Trophoblast cell (in vitro differentiated cells and primary cell): ENCODE data around the gene PAX8.

ENCODE experiments used
- DNase-seq, 2 donors: peaks; one replicate each; pipeline ENCODE4 v3.0.0-alpha.2; 2016
- H2AFZ ChIP-seq: 2 replicates; pipeline ENCODE4 v1.6.1; 2013; ENCODE audit warnings: low read length, moderate library complexity, mild to moderate bottlenecking; ENCODE audit not compliant: insufficient read depth, poor library complexity
- H2AK5ac ChIP-seq: 2 replicates; pipeline ENCODE4 v1.6.1; 2013; ENCODE audit warnings: mild to moderate bottlenecking, low read length
- H2BK120ac ChIP-seq: 2 replicates; pipeline ENCODE4 v1.6.1; 2013; ENCODE audit warnings: low read length, mild to moderate bottlenecking, moderate library complexity; ENCODE audit not compliant: insufficient read depth, poor library complexity
- H2BK12ac ChIP-seq: 2 replicates; pipeline ENCODE4 v1.6.1; 2013; ENCODE audit warnings: mild to moderate bottlenecking, low read length, moderate library complexity
- H2BK5ac ChIP-seq: 2 replicates; pipeline ENCODE4 v1.6.1; 2013; ENCODE audit warnings: low read length, low read depth, moderate library complexity, mild to moderate bottlenecking; ENCODE audit not compliant: poor library complexity
- H3K14ac ChIP-seq: 2 replicates; pipeline ENCODE4 v1.6.1; 2013; ENCODE audit warnings: mild to moderate bottlenecking, low read length
- H3K18ac ChIP-seq: 2 replicates; pipeline ENCODE4 v1.6.1; 2013; ENCODE audit warnings: mild to moderate bottlenecking, low read length
- H3K23ac ChIP-seq: 2 replicates; pipeline ENCODE4 v1.6.1; 2013; ENCODE audit warnings: low read length
- H3K27ac ChIP-seq: 2 replicates; pipeline ENCODE4 v1.5.1; 2013; ENCODE audit warnings: low read depth, mild to moderate bottlenecking, inconsistent platforms, low read length, moderate library complexity
- H3K27me3 ChIP-seq: 2 replicates; pipeline ENCODE4 v1.6.1; 2013; ENCODE audit warnings: inconsistent platforms, mild to moderate bottlenecking, low read length, moderate library complexity; ENCODE audit not compliant: insufficient read depth
- H3K36me3 ChIP-seq, 2 experiments: 1 replicate in 1 of 2; 2 replicates in 1 of 2; pipeline ENCODE4 v1.6.1; 2013; ENCODE audit warnings: low read length in 2 of 2, mild to moderate bottlenecking in 2 of 2, moderate library complexity in 1 of 2; ENCODE audit not compliant: insufficient read depth in 2 of 2, control insufficient read depth in 1 of 2
- H3K4ac ChIP-seq: 2 replicates; pipeline ENCODE4 v1.6.1; 2013; ENCODE audit warnings: low read depth, mild to moderate bottlenecking, low read length, moderate library complexity
- H3K4me1 ChIP-seq, 2 experiments: 1 replicate in 1 of 2; 2 replicates in 1 of 2; pipeline ENCODE4 v1.6.1; 2013; ENCODE audit warnings: low read length in 2 of 2, mild to moderate bottlenecking in 2 of 2, moderate library complexity in 1 of 2; ENCODE audit not compliant: insufficient read depth in 2 of 2, control insufficient read depth in 1 of 2
- H3K4me2 ChIP-seq: 2 replicates; pipeline ENCODE4 v1.6.1; 2013; ENCODE audit warnings: inconsistent platforms, mild to moderate bottlenecking, low read length, moderate library complexity
- H3K4me3 ChIP-seq: 2 replicates; pipeline ENCODE4 v1.5.1; 2013; ENCODE audit warnings: mild to moderate bottlenecking, low read depth, low read length, inconsistent platforms
- H3K79me1 ChIP-seq: one replicate; pipeline ENCODE4 v1.6.1; 2013; ENCODE audit warnings: low read length
- H3K79me2 ChIP-seq: 2 replicates; pipeline ENCODE4 v1.6.1; 2013; ENCODE audit warnings: low read length, mild to moderate bottlenecking; ENCODE audit not compliant: control insufficient read depth, insufficient read depth, poor library complexity
- H3K9ac ChIP-seq: 2 replicates; pipeline ENCODE4 v1.6.1; 2013; ENCODE audit warnings: mild to moderate bottlenecking, low read length
- H3K9me3 ChIP-seq: 2 replicates; pipeline ENCODE4 v1.6.1; 2013; ENCODE audit warnings: low read depth, mild to moderate bottlenecking, control low read depth, inconsistent platforms, low read length; ENCODE audit not compliant: insufficient read depth
- H4K12ac ChIP-seq: 2 replicates; pipeline ENCODE4 v1.6.1; 2013; ENCODE audit warnings: low read depth, mild to moderate bottlenecking, low read length, moderate library complexity
- H4K8ac ChIP-seq: 2 replicates; pipeline ENCODE4 v1.6.1; 2013; ENCODE audit warnings: low read depth, mild to moderate bottlenecking, low read length, moderate library complexity
- H4K91ac ChIP-seq: one replicate; pipeline ENCODE4 v1.6.1; 2013; ENCODE audit warnings: low read depth, mild to moderate bottlenecking, low read length, moderate library complexity
- WGBS: extraction: QIAGEN DNeasy Blood & Tissue Kit; methylation state at CpG from one replicate; pipeline ENCODE4 v1.1.7; 2013; ENCODE audit warnings: missing lambda C conversion rate; ENCODE audit not compliant: insufficient read length, insufficient coverage; ENCODE audit errors: extremely low coverage; 5-methylcytosine and 5-hydroxymethylcytosine counted together

Gene PAX8

DNA sequence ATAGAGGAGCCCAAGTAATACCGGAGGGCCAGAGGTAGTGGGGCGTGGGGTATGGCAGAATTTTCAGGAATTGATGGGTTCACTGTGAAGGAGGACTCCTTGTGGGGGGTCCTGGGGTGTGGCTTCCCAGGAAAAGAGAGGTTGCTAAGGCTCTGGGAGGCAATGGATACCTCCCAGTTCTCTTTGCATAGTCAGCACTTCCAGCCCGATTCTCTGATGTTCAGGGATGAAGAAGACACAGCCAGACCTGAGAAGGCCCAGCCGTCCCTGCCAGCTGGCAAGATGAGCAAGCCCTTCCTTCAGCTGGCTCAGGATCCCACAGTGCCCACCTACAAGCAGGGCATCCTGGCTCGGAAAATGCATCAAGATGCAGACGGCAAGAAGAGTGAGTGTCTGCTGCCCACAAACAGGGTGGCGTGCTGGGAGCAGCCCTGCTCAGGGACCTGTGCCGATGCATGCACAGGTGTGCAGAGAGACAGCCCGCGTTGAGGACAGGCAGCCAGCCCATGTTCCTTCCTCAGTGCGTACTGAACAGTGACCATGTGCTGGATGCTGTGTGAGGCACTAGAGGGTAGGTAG is 82.7 kb downstream of the PAX8 start:
- H3K4me1 ChIP-seq, result peaks cover 3% of the 10 kb centered on the region in 2 experiments
- no peak overlapping the region for H2AK5ac ChIP-seq
- no peak overlapping the region for H4K12ac ChIP-seq
- no peak for DNase-seq
- no peak overlapping the region for H3K14ac ChIP-seq
- H3K79me2 ChIP-seq, result peaks cover 5% of the 10 kb centered on the region
- H3K9me3 ChIP-seq, result peaks cover 4% of the 10 kb centered on the region
- no peak overlapping the region for H3K4ac ChIP-seq
- H2AFZ ChIP-seq, result no peak overlapping the region
- peaks cover 8% of the 10 kb centered on the region for H3K79me1 ChIP-seq
- no peak overlapping the region for H3K23ac ChIP-seq
- no peak overlapping the region for H4K91ac ChIP-seq
- H2BK12ac ChIP-seq, result no peak overlapping the region
- no CpG with 5 or more reads among the region's 11 CpGs for WGBS
- H3K4me2 ChIP-seq, result no peak overlapping the region
- no peak overlapping the region for H3K9ac ChIP-seq
- H2BK120ac ChIP-seq, result no peak overlapping the region
- no peak overlapping the region for H3K4me3 ChIP-seq
- H3K27me3 ChIP-seq, result no peaks in the 10 kb centered on the region
- H3K27ac ChIP-seq, result no peak overlapping the region
- H2BK5ac ChIP-seq, result no peak overlapping the region
- no peak overlapping the region for H4K8ac ChIP-seq
- H3K18ac ChIP-seq, result no peak overlapping the region
- peaks cover 19 to 25% of the 10 kb centered on the region in 2 experiments for H3K36me3 ChIP-seq

DNA sequence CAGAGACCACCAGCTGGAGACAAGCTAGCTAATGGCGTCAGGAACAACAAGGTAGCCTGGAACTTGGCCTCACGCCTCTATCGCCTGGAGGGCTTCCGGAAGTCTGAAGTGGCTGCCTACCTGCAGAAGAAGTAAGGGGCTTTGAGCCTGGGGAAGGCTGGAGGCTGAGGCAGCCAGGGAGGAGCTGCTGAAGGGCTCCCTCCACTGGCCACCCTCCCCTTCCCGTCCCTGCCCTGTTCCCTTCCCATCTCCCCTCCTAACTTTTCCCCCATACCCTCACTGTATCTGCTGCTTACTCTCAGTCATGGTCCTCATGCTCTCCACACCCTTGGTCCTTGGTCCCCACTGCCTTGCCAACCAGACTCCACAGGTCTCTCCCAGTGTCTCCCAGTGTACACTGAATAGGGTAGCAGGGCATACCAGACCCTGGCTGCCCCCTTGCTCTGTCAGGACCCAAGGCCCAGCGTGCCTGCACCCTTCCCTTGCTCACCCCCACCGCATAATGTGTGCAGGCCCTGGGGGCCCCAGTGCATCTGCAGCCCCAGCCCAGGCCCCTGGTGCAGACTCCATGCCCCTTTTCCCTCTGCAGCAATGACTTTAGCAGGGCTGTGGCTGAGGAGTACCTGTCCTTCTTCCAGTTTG is 86.1 kb downstream of the PAX8 start:
- Histone ChIP-seq H3K4me3 (no peak overlapping the region), H3K4ac (no peak overlapping the region), H3K9ac (no peak overlapping the region), H2BK120ac (no peak overlapping the region), H3K9me3 (peaks cover 4% of the 10 kb centered on the region), H3K18ac (no peak overlapping the region), H3K79me1 (peaks cover 2% of the 10 kb centered on the region), H2BK12ac (no peak overlapping the region), H3K4me1 (no peaks in the 10 kb centered on the region), H3K4me2 (no peak overlapping the region), H4K12ac (no peak overlapping the region), H3K27ac (no peak overlapping the region), H4K91ac (no peak overlapping the region), H3K23ac (no peak overlapping the region), H3K14ac (no peak overlapping the region), H3K27me3 (no peaks in the 10 kb centered on the region), H2AFZ (no peak overlapping the region), H4K8ac (no peak overlapping the region), H3K79me2 (no peaks in the 10 kb centered on the region), H2BK5ac (no peak overlapping the region), H3K36me3 (peaks cover 12 to 16% of the 10 kb centered on the region in 2 experiments), H2AK5ac (no peak overlapping the region)
- no CpG with 5 or more reads among the region's 7 CpGs for WGBS
- no peak for DNase-seq

GRCh38 chr2:113190871-113191270 is 87.8 kb downstream of the PAX8 start:
- Histone ChIP-seq H3K14ac (no peak overlapping the region), H3K23ac (no peak overlapping the region), H2BK12ac (no peak overlapping the region), H2BK120ac (no peak overlapping the region), H3K27me3 (no peaks in the 10 kb centered on the region), H4K12ac (no peak overlapping the region), H3K79me1 (peaks cover 2% of the 10 kb centered on the region), H3K18ac (no peak overlapping the region), H3K79me2 (no peaks in the 10 kb centered on the region), H3K9me3 (peaks cover 4% of the 10 kb centered on the region), H2AK5ac (no peak overlapping the region), H3K27ac (no peak overlapping the region), H2AFZ (no peak overlapping the region), H3K4me1 (no peaks in the 10 kb centered on the region), H3K4ac (no peak overlapping the region), H4K8ac (no peak overlapping the region), H3K36me3 (peaks cover 4 to 12% of the 10 kb centered on the region in 2 experiments), H3K9ac (no peak overlapping the region), H3K4me3 (no peak overlapping the region), H4K91ac (no peak overlapping the region), H3K4me2 (no peak overlapping the region), H2BK5ac (no peak overlapping the region)
- DNase-seq, result no peak
- no CpG with 5 or more reads among the region's 1 CpG for WGBS

- H3K79me1 ChIP-seq, result peaks cover 4% of the 10 kb centered on the region
- H4K8ac ChIP-seq, result no peak overlapping the region
- no peak overlapping the region for H4K12ac ChIP-seq
- no peak overlapping the region for H3K4ac ChIP-seq
- no peak overlapping the region for H3K9ac ChIP-seq
- no peaks in the 10 kb centered on the region for H3K79me2 ChIP-seq
- whole genome bisulfite sequencing, result no CpG with 5 or more reads among the region's 6 CpGs
- no peak overlapping the region for H2BK120ac ChIP-seq
- peaks cover 0 to 6% of the 10 kb centered on the region in 2 experiments for H3K4me1 ChIP-seq
- no peak overlapping the region for H3K4me3 ChIP-seq
- no peak overlapping the region for H2AK5ac ChIP-seq
- no peak overlapping the region for H3K23ac ChIP-seq
- H2BK5ac ChIP-seq, result no peak overlapping the region
- no peak overlapping the region for H2BK12ac ChIP-seq
- no peak for DNase-seq
- H3K9me3 ChIP-seq, result peaks cover 1% of the 10 kb centered on the region
- no peak overlapping the region for H3K4me2 ChIP-seq
- H2AFZ ChIP-seq, result no peak overlapping the region
- peaks cover 10 to 14% of the 10 kb centered on the region in 2 experiments for H3K36me3 ChIP-seq
- no peak overlapping the region for H3K14ac ChIP-seq
- H4K91ac ChIP-seq, result no peak overlapping the region
- no peak overlapping the region for H3K27ac ChIP-seq
- H3K18ac ChIP-seq, result no peak overlapping the region
- no peaks in the 10 kb centered on the region for H3K27me3 ChIP-seq
Observed at GRCh38 chr2:113187771-113188170, 91.0 kb downstream of the PAX8 start.
